Kidney epithelial cell (primary cell): Measurements from ENCODE around the gene ZNF726. TPM values are rescaled to one million over a fixed set of nuclear protein-coding genes. Genes with fewer than 3 reads are reported as not detected.

ENCODE experiments used
- DNase-seq: peaks from one replicate; pipeline ENCODE4 v3.0.0-alpha.2; 2010; ENCODE audit warnings: low read depth
- H3K27me3 ChIP-seq: 2 replicates; pipeline ENCODE4 v1.6.0; 2011; ENCODE audit warnings: low read length; ENCODE audit not compliant: control insufficient read depth, insufficient read depth
- H3K36me3 ChIP-seq: 2 replicates; pipeline ENCODE4 v1.5.1; 2011; ENCODE audit warnings: low read length; ENCODE audit not compliant: control insufficient read depth, insufficient read depth
- H3K4me3 ChIP-seq: 2 replicates; pipeline ENCODE4 v1.5.1; 2011; ENCODE audit warnings: low read depth, mild to moderate bottlenecking, control low read depth, low read length
- CTCF ChIP-seq: IDR thresholded peaks from 2 replicates; pipeline ENCODE4 v1.5.1; 2011; ENCODE audit warnings: mild to moderate bottlenecking, moderate library complexity, low read length, control low read depth, inconsistent platforms; ENCODE audit not compliant: insufficient read depth, poor library complexity, severe bottlenecking
- total RNA-seq: library from RNA; depleted of rRNA; stranded (reverse); fragments of >200 nt; gene quantifications from 2 replicates; pipeline ENCODE4 v1.2.3, GENCODE V29; 2015

The ZNF726 gene
- total RNA-seq, 1 donor from 2014 or later: 5.9 TPM

GRCh38 chr19:23981863-23982262 is 67.2 kb downstream of the ZNF726 start:
- H3K27me3 ChIP-seq: no peaks in the 10 kb centered on the region
- no peak overlapping the region for H3K4me3 ChIP-seq
- no peak for DNase-seq
- TF ChIP-seq CTCF: no peak
- no peaks in the 10 kb centered on the region for H3K36me3 ChIP-seq

GRCh38 chr19:23983406-23983805 is 68.7 kb downstream of the ZNF726 start:
- H3K36me3 ChIP-seq: no peaks in the 10 kb centered on the region
- no peak overlapping the region for H3K4me3 ChIP-seq
- no peak for TF ChIP-seq CTCF
- no peaks in the 10 kb centered on the region for H3K27me3 ChIP-seq
- no peak for DNase-seq

Other genes with a start within 250 kb of the ZNF726 start
- 6.9 and 7.6 TPM in 2 replicates for gene ZNF675, start 227.7 kb upstream of the ZNF726 start, total RNA-seq
- 1.8 and 2.5 TPM in 2 replicates for gene ZNF681, start 156.0 kb upstream of the ZNF726 start, total RNA-seq
- gene ZNF254, start 172.3 kb downstream of the ZNF726 start, total RNA-seq: 13.7 and 14.9 TPM in 2 replicates